WTC11 (cell line): Measurements from ENCODE around the gene BCL2L12. TPM values are rescaled to one million over a fixed set of nuclear protein-coding genes. Genes with fewer than 3 reads are reported as not detected.

Experiments
- AFF4 ChIP-seq: sonication (generic); formaldehyde crosslinking; IDR thresholded peaks from 2 replicates; pipeline ENCODE4 v1.8.1; 2023; ENCODE audit warnings: mild to moderate bottlenecking, missing genetic modification reagents, borderline replicate concordance
- CBFB ChIP-seq: sonication (generic); formaldehyde crosslinking; IDR thresholded peaks from 2 replicates; pipeline ENCODE4 v1.8.1; 2022; ENCODE audit warnings: mild to moderate bottlenecking, low read depth, missing genetic modification reagents
- CREB1 ChIP-seq: sonication (generic); formaldehyde crosslinking; IDR thresholded peaks from 2 replicates; pipeline ENCODE4 v1.8.0; 2023; ENCODE audit warnings: mild to moderate bottlenecking, missing genetic modification reagents
- E2F5 ChIP-seq: sonication (generic); formaldehyde crosslinking; IDR thresholded peaks from 2 replicates; pipeline ENCODE4 v1.8.1; 2022; ENCODE audit warnings: mild to moderate bottlenecking, moderate library complexity, missing genetic modification reagents
- ELF4 ChIP-seq: sonication (generic); formaldehyde crosslinking; IDR thresholded peaks from 2 replicates; pipeline ENCODE4 v1.8.1; 2022; ENCODE audit warnings: low read depth, mild to moderate bottlenecking, moderate library complexity, missing genetic modification reagents
- ESRRA ChIP-seq: sonication (generic); formaldehyde crosslinking; IDR thresholded peaks from 2 replicates; pipeline ENCODE4 v1.8.1; 2022; ENCODE audit warnings: mild to moderate bottlenecking, missing genetic modification reagents, borderline replicate concordance
- FOXJ3 ChIP-seq: sonication (generic); formaldehyde crosslinking; IDR thresholded peaks from 2 replicates; pipeline ENCODE4 v1.9.0; 2021; ENCODE audit warnings: missing genetic modification reagents, mild to moderate bottlenecking, borderline replicate concordance
- FOXP1 ChIP-seq: sonication (generic); formaldehyde crosslinking; IDR thresholded peaks from 2 replicates; pipeline ENCODE4 v1.8.0; 2022; ENCODE audit warnings: missing genetic modification reagents, mild to moderate bottlenecking, moderate library complexity, borderline replicate concordance
- GTF2I ChIP-seq: fragments of 250-450 bp; sonication (Bioruptor Pico); conservative IDR thresholded peaks from 2 replicates; pipeline ENCODE4 v1.4.0; 2021; ENCODE audit warnings: mild to moderate bottlenecking
- IRF2 ChIP-seq: sonication (generic); formaldehyde crosslinking; IDR thresholded peaks from 2 replicates; pipeline ENCODE4 v1.8.0; 2022; ENCODE audit warnings: low read depth, missing genetic modification reagents, borderline replicate concordance
- NFE2L1 ChIP-seq: sonication (generic); formaldehyde crosslinking; IDR thresholded peaks from 2 replicates; pipeline ENCODE4 v1.8.1; 2023; ENCODE audit warnings: missing genetic modification reagents
- NR2C2 ChIP-seq: sonication (generic); formaldehyde crosslinking; IDR thresholded peaks from 2 replicates; pipeline ENCODE4 v1.8.0; 2022; ENCODE audit warnings: mild to moderate bottlenecking, missing genetic modification reagents
- RORB ChIP-seq: fragments of 250-450 bp; sonication (Bioruptor Pico); IDR thresholded peaks from 2 replicates; pipeline ENCODE4 v1.9.0; 2021; ENCODE audit warnings: mild to moderate bottlenecking
- ZBTB21 ChIP-seq: sonication (generic); formaldehyde crosslinking; IDR thresholded peaks from 2 replicates; pipeline ENCODE4 v1.8.1; 2023; ENCODE audit warnings: mild to moderate bottlenecking, missing genetic modification reagents, borderline replicate concordance
- ZNF121 ChIP-seq: sonication (generic); formaldehyde crosslinking; IDR thresholded peaks from 2 replicates; pipeline ENCODE4 v1.8.0; 2023; ENCODE audit warnings: missing genetic modification reagents
- ZNF138 ChIP-seq: sonication (generic); formaldehyde crosslinking; conservative IDR thresholded peaks from 2 replicates; pipeline ENCODE4 v1.8.1; 2022; ENCODE audit warnings: mild to moderate bottlenecking, moderate library complexity, missing genetic modification reagents
- ZNF219 ChIP-seq: sonication (generic); formaldehyde crosslinking; IDR thresholded peaks from 2 replicates; pipeline ENCODE4 v1.8.0; 2023; ENCODE audit warnings: missing genetic modification reagents, mild to moderate bottlenecking, borderline replicate concordance
- ZNF317 ChIP-seq: sonication (generic); formaldehyde crosslinking; IDR thresholded peaks from 2 replicates; pipeline ENCODE4 v1.8.1; 2023; ENCODE audit warnings: low read depth, mild to moderate bottlenecking, moderate library complexity, missing genetic modification reagents, borderline replicate concordance
- total RNA-seq: library from RNA; stranded (reverse); gene quantifications from 3 replicates; pipeline ENCODE4 v1.2.3, GENCODE V29; 2021
- TF ChIP-seq, protein P1 (sequence below): sonication (generic); formaldehyde crosslinking; IDR thresholded peaks from 2 replicates; pipeline ENCODE4 v1.8.0; 2023; ENCODE audit warnings: missing genetic modification reagents, mild to moderate bottlenecking, borderline replicate concordance
- TF ChIP-seq, protein P2 (sequence below): sonication (generic); formaldehyde crosslinking; conservative IDR thresholded peaks from 2 replicates; pipeline ENCODE4 v1.8.1; 2023; ENCODE audit warnings: mild to moderate bottlenecking, low read depth, missing genetic modification reagents, moderate library complexity
- TF ChIP-seq, protein P3 (sequence below): sonication (generic); formaldehyde crosslinking; IDR thresholded peaks from 2 replicates; pipeline ENCODE4 v1.8.1; 2023; ENCODE audit warnings: mild to moderate bottlenecking, missing genetic modification reagents, moderate library complexity
- TF ChIP-seq, protein P4 (sequence below): sonication (generic); formaldehyde crosslinking; IDR thresholded peaks from 2 replicates; pipeline ENCODE4 v1.8.0; 2022; ENCODE audit warnings: mild to moderate bottlenecking, missing genetic modification reagents
- TF ChIP-seq, protein P5 (sequence below): sonication (generic); formaldehyde crosslinking; IDR thresholded peaks from 2 replicates; pipeline ENCODE4 v1.8.1; 2023; ENCODE audit warnings: mild to moderate bottlenecking, missing genetic modification reagents

Gene BCL2L12
- total RNA-seq, 1 experiment from 2014 or later = 146 TPM

DNA sequence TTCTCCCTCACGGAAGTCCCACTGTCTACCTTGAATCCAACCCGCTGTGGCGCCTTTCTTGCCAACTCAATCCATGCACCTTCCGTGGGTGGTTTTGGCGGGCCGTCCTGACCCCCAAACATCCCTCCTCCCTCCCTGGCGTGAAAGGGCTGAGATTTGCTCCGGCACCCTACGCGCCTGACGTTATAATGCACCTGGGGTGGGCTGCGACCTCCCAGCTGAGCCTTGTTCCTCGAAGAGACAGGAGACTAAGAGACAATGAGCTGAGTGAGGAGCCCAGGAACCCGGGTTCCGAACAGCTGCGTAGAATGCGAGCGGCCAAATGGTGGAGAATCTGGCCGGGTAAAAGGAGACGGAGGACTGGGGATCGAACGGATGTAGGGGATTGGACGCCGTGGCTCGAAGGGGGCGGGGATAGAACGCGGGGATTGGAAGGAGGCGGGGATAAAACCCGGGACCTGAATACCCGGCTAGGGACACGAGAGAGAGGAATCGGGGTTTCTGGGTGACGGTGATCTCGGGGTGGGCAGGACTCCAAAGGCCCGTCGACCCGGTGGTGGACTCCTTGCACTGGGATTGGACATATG lies 25.0 kb downstream of the BCL2L12 start, which contains the start of gene CPT1C (continued):
- TF ChIP-seq, protein P1, sequence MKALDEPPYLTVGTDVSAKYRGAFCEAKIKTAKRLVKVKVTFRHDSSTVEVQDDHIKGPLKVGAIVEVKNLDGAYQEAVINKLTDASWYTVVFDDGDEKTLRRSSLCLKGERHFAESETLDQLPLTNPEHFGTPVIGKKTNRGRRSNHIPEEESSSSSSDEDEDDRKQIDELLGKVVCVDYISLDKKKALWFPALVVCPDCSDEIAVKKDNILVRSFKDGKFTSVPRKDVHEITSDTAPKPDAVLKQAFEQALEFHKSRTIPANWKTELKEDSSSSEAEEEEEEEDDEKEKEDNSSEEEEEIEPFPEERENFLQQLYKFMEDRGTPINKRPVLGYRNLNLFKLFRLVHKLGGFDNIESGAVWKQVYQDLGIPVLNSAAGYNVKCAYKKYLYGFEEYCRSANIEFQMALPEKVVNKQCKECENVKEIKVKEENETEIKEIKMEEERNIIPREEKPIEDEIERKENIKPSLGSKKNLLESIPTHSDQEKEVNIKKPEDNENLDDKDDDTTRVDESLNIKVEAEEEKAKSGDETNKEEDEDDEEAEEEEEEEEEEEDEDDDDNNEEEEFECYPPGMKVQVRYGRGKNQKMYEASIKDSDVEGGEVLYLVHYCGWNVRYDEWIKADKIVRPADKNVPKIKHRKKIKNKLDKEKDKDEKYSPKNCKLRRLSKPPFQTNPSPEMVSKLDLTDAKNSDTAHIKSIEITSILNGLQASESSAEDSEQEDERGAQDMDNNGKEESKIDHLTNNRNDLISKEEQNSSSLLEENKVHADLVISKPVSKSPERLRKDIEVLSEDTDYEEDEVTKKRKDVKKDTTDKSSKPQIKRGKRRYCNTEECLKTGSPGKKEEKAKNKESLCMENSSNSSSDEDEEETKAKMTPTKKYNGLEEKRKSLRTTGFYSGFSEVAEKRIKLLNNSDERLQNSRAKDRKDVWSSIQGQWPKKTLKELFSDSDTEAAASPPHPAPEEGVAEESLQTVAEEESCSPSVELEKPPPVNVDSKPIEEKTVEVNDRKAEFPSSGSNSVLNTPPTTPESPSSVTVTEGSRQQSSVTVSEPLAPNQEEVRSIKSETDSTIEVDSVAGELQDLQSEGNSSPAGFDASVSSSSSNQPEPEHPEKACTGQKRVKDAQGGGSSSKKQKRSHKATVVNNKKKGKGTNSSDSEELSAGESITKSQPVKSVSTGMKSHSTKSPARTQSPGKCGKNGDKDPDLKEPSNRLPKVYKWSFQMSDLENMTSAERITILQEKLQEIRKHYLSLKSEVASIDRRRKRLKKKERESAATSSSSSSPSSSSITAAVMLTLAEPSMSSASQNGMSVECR (CRISPR knock-in tag) = 0 out of 2 replicates have a peak, but pooled peaks have one; percentile 14
- TF ChIP-seq E2F5 (CRISPR knock-in tag) (no peak), ZNF219 (CRISPR knock-in tag) (no peak), ESRRA (CRISPR knock-in tag) (no peak), ZNF121 (CRISPR knock-in tag) (no peak), CREB1 (CRISPR knock-in tag) (no peak), ELF4 (CRISPR knock-in tag) (no peak), ZNF138 (CRISPR knock-in tag) (no peak), NR2C2 (CRISPR knock-in tag) (no peak), ZBTB21 (CRISPR knock-in tag) (no peak), FOXP1 (CRISPR knock-in tag) (no peak), IRF2 (CRISPR knock-in tag) (no peak), FOXJ3 (0 out of 2 replicates have a peak, but pooled peaks have one; percentile 60), GTF2I (no peak), AFF4 (CRISPR knock-in tag) (no peak), CBFB (no peak), NFE2L1 (CRISPR knock-in tag) (no peak), RORB (CRISPR knock-in tag) (no peak), ZNF317 (CRISPR knock-in tag) (no peak)
- TF ChIP-seq, protein P2, sequence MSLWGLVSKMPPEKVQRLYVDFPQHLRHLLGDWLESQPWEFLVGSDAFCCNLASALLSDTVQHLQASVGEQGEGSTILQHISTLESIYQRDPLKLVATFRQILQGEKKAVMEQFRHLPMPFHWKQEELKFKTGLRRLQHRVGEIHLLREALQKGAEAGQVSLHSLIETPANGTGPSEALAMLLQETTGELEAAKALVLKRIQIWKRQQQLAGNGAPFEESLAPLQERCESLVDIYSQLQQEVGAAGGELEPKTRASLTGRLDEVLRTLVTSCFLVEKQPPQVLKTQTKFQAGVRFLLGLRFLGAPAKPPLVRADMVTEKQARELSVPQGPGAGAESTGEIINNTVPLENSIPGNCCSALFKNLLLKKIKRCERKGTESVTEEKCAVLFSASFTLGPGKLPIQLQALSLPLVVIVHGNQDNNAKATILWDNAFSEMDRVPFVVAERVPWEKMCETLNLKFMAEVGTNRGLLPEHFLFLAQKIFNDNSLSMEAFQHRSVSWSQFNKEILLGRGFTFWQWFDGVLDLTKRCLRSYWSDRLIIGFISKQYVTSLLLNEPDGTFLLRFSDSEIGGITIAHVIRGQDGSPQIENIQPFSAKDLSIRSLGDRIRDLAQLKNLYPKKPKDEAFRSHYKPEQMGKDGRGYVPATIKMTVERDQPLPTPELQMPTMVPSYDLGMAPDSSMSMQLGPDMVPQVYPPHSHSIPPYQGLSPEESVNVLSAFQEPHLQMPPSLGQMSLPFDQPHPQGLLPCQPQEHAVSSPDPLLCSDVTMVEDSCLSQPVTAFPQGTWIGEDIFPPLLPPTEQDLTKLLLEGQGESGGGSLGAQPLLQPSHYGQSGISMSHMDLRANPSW (CRISPR knock-in tag) = no peak
- TF ChIP-seq, protein P3, sequence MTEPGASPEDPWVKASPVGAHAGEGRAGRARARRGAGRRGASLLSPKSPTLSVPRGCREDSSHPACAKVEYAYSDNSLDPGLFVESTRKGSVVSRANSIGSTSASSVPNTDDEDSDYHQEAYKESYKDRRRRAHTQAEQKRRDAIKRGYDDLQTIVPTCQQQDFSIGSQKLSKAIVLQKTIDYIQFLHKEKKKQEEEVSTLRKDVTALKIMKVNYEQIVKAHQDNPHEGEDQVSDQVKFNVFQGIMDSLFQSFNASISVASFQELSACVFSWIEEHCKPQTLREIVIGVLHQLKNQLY (CRISPR knock-in tag) = no peak
- TF ChIP-seq, protein P4, sequence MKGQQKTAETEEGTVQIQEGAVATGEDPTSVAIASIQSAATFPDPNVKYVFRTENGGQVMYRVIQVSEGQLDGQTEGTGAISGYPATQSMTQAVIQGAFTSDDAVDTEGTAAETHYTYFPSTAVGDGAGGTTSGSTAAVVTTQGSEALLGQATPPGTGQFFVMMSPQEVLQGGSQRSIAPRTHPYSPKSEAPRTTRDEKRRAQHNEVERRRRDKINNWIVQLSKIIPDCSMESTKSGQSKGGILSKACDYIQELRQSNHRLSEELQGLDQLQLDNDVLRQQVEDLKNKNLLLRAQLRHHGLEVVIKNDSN = no peak
- TF ChIP-seq, protein P5, sequence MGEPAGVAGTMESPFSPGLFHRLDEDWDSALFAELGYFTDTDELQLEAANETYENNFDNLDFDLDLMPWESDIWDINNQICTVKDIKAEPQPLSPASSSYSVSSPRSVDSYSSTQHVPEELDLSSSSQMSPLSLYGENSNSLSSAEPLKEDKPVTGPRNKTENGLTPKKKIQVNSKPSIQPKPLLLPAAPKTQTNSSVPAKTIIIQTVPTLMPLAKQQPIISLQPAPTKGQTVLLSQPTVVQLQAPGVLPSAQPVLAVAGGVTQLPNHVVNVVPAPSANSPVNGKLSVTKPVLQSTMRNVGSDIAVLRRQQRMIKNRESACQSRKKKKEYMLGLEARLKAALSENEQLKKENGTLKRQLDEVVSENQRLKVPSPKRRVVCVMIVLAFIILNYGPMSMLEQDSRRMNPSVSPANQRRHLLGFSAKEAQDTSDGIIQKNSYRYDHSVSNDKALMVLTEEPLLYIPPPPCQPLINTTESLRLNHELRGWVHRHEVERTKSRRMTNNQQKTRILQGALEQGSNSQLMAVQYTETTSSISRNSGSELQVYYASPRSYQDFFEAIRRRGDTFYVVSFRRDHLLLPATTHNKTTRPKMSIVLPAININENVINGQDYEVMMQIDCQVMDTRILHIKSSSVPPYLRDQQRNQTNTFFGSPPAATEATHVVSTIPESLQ (CRISPR knock-in tag) = peak; percentile 59; the same call in 1 of the 2 replicates
